ENCODE results near the gene KRT74.

The KRT74 gene
- total RNA-seq = 0 to 0.24 (median 0.04) reads per million in 4 experiments

DNA sequence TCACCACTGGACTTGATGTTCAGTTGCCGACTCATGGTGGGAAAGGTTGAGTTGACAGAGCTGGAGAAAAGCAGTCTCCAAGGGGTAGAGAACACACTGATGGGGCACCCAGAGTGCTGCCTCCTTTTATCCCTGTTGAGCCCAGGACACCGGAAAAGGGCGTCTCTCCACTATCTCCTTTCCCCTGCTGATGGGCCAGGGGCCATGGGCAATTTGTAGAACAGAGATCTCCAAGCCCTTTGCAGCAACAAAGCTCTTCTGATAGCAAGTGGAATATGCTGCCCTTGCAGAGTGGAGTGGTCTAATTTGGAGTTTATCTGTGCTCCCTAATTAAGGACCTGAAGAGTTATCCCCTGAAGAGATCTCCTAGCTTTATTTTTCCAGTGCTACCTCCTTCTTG is at the start of gene KRT74:
KRT74 (minus strand) TSS at position 101 of the 400 bp plus-strand sequence; CDS start at position 35, 66 bp downstream.
- no peak for DNase-seq

DNA sequence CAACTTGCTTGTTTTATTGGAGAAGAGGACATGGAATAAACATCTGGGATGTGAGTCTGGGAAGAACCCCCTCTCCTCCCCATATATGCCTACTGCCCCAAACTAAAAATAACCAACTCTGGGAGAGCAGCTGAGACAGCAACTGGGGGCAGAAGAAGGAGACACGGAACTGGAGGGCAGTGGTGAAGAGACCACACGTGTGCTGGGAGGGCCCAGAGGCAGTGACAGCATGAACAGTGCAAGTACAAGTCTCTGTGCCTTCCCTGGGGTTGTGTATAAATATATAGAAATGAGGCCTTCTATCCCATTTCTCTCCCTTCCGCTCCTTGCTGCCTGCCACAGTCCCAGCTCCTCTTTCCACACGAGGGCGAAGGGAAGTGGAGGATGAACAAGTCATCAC is 48.7 kb upstream of the KRT74 start:
- DNase-seq = no peak

DNA sequence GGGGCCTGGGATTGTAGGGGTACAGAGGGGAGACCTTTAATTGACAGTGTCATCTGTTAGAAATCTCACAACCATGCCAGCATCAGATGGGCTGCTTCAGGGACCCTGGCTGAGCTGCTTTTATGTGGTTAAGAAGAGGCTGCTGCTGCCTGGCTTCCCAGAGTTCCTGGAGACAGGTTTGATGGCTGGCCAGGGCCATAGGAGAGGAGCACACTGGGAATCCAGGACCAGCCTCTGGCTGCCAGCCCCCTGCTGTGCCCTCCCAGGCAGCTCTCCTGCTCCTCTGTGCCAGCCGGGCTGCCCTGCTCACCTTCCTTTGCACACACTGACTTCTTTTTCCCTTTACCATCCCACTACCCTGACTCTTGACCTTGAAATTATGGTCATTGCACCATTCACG is 45.2 kb upstream of the KRT74 start:
- no peak for DNase-seq

DNA sequence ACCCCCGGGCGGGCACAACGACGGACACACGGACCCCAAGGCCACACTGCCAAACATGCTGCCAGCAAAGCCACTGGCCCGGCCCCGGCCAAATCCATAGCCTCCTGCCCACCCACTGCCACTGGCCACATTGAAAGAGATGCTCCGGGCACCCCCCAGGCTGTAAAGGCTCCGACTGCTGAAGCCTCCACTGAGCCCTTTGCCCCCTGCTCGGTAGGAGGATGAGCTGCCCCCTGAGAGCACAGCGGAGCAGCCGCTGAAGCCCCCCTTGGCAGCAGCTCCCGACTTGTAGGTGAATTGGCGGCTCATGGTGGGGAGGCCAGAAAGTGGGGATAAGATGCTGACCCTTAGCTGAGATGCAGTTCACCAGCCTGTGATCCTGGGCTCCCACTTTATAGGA is 44.6 kb upstream of the KRT74 start, which contains the start of gene KRT73:
KRT73 (minus strand) TSS at position 344 of the 400 bp plus-strand sequence; CDS start at position 309, 35 bp downstream.
- no peak for DNase-seq

DNA sequence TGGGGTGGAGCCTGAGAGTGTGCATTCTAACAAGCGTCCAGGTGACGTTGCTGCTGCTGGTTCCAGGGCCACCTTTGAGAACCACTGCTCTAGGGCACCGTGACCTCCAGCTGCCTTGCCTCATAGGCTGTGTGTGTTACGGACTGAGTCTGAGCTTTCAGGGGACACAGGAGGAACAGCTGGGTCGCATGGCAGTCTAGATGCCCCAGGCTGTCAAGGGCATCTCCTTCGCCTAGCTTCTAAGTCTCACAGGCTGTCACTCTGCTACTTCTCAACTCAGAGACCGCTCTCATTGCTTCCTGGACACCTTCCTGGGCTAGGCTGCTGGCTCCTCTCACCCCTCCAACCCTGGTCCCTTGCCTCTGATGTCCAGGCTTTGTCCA is 43.8 kb upstream of the KRT74 start:
- DNase-seq = no peak

DNA sequence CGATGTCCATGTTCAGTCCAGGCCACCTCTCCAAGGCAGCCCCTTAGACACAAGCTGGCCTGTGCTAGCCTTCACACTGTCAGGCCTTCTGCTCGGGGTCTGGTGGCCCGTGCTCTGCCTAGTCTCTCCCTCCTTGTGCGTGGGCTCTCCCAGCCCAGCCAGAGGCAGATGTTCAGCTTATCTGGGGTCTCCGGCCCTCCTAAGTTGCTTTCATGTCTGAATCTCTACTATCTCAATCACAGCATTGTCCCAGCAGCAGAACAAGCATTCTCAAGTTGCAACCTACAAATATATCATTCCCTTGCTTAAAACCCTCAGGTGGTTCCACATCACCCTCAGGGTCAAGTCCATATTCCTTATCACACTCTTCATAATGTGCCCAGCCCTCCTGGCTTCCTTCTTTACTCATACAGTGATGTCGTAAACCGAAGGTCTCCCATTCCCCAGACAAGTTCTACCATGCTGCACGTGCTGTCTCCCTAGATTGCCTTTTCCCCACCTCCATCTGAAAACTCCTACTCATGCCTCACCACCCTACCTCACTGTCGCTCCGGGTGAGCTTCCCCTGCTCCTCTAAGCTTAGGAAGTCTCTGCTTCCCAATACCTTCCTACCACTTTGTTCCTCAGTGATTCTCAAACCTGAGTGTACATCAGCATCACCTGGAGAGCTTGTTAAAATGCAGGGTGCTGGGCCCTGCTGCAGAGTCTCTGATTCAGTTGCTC is 43.2 kb upstream of the KRT74 start:
- DNase-seq = no peak

DNA sequence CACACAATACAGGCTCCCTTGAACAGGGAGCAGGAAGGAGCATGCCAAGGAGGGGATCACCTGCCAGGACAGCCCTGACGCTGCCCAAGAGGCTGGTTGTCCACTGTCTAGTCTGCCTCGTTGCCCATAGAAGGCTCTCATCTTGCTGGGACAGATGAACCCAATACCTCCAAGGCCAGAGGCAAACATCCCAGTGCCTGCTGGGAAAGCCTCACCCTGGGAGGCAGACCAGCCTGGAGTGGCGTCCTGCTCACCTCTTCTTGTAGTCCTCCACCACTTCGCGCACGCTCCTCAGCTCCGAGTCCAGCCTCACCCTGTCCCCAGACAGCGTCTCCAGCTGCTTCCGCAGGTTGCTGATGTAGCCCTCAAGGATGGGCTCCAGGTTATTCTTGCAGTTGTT is 42.3 kb upstream of the KRT74 start:
- no peak for DNase-seq

DNA sequence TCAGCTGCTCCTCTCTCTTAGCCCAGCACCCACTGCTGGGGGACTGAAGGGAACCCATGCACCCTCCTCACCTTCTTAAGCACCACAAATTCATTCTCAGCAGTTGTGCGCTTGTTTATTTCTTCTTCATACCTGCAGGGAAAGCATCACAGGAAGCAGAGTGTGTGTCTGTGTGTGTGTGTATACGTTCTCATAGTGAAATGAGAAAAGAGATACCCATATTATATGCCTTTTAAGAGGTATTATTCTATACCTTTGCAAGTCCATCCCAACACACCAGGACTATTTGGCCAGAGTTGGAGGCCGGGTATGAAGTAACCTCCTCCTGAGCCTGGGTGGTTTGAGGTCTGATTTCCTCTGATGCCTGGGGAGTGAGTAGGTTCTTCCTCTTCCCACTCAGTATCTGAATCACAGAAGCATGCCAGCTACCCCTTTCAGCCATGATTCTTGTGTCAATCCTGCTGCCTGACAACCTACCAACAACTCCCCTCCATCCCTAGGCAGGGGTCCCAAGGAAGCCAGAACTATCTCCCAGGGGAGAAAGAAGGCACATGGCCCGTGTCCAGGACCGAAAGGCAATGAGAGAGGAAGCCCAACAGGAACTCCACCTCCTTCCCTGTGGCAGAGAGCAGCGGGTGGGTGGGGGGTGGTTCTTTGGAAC is 41.7 kb upstream of the KRT74 start:
- DNase-seq = no peak

DNA sequence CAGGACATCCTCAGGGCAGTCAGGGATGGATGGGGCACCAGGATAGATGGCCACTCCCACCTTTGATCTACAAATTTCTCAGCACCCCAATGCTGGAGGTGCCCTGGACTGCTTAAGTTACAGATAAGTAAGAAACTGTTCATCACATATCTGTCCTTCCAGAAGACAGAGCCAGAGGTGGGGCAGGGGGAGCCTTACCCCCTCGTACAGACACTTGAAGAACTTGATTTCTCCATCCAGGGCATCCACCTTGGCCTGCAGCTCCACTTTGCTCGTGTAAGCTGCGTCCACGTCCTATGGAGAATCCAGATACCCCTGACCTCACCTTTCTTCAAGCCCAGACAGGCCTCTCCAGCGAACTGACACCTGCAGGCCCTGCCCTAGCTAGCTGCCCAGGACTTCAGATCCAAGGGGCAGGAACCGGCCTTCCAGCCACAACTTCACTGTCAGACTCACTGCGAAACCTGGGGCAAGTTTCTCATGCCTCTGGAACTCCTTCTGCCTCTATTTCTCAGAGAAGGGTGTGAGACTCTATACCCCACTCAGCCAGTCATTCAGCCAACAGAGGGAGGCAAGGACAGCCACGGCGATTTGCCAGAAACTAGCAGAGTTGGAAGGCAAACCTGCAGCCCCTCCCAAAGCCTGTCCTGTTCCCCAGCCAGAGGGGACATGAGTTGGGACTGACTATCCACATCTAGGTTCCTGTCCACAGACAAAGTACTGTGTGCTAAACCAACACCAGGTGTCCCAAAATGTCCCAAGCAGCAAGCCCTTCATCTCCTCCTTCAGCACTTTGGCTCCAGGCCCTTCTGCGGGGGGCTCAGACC is 41.0 kb upstream of the KRT74 start:
- DNase-seq = no peak

DNA sequence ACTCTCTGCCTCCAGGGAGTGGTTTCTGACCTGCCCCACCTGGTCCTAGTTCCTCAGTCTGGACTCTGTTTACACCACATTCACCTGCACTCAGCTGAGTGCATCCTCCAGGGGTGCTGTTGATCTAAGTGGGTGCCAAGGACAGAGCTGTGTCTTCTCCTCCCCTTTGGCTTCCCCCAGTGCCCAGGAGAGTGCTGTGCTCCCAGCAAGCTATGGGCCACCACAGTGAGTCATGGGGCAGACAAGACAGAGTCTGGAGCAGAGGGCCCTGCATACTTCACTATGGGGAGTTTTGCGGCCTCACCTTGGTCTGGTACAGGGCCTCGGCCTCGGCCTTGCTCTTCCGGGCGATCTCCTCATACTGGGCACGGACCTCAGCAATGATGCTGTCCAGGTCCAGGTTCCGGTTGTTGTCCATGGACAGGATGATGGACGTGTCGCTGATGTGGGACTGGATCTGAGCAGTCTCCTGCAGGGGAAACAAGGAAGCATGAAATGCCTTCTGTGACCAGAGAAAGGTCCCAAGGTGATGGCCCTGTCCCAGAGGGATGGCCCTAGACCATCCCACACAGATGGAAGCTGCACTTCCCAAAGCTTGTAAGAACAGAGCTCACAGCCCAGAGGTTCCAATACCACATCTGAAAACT is 39.9 kb upstream of the KRT74 start:
- DNase-seq = no peak

DNA sequence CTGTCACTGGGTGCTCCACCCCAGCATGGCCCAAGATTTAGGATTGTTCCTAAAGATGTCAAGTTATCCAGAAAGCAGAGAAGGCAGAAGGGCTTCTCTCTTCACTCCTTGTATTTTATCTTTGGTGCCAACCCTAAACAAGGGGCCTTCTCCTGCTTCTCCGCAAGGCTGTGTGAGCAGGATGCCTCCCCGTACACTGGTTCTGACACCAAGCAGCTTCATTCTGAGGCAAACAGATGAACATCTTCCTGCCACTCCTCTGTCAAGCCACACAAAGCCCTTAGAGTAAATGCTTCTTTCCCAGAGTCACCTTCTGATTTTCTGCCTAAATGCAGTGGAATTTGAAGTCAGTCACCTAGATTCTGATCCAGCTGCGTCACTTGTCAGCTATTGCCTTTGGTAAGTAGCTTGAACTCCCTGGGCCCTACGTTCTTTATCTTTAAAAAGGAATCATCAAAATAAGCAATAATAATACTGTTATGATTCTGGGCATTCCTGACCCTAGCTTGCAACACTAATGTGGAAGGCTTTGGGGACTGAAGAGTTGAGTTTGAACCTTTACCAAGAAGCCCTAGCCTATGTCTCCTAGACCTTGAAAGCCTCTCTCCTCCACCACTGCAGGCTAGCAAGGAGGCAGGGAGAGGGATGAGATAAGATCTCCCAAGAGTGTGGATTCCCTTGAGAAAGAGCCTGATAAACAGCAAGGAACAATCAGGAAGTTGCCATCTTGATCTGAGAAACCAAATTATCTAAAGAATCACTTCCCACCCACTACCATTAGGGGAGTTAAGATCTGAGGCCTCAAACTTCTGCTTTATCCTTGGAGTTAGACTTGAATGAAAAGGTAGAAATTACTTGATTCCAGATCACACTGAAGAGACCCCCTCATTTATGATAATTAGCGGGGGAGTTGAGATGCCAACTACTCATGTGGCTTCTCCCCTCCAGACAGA is 39.1 kb upstream of the KRT74 start:
- no peak for DNase-seq

DNA sequence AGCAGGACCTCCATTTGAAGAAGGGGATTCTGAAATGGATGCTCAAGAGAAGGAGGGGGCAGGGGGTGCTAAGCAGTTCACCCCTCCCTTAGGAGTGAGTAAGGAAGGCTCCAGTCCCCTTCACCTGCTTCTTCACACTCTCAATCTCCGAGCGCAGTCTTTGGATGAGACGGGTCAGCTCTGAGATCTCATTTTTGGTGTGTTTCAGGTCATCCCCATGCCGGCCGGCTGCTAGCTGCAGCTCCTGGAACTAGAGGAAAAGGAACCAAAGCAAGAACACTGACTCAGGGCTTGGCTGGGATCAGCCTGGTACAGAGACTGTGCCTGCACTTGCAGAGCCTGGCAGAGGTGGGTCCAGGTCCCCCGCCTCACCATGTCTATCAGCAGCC is 37.4 kb upstream of the KRT74 start:
- DNase-seq = no peak

DNA sequence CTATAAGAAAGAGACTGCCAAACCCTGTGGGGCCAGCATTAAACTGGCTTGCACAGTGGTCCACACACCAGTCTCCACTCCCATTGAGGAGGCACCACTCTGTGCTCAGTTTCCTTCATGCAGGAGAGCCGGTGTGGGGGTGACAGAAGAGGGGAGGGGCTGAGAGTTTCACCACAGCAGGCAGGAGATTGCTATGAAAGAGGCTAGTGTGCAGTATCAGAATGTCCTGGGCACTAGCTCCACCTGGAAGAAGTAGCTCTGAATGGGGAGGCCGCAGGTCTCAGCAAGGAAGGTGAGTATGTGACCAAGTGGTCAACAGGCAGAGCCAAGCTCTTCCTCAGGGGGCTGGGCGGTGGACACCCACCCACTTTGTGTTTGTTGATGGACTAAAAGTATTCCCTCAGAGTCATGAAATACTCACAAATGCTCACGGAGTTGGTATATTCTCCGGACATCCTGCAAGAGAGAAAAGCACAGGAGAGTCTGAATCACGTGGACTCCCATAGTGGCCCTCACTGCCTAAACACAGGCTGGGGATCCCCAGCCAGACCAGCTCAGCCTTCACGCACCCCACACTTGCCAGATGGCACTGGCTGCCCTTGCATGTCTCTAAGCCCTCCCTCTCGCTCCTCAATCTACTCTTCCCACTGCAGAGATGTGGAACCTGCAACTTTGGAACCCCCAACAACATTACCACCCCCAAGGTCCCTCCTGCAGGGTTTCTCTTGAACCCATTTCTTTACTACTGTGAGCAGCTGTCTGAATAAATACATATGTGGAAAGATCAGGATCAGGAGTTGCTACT is 35.4 kb upstream of the KRT74 start:
- no peak for DNase-seq

DNA sequence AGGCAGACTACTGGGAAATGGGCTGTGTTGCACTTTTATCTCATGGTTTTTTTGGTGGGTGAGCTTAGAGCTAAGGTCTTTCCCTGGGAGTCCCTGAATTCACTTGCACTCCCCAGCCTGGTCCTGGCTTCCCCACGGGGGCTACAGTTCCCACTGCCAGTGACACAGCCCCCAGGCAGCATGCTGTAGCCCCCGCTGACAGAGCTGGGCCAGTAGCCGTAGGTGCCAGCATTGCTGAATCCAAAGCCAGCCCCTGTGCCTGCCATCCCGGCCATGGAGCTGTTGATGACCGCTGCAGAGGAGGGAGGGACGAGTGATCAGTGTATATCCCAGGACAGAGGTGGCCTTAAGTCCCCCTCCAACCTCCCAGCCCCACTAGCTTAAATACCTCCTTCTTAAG is 34.5 kb upstream of the KRT74 start:
- no peak for DNase-seq

DNA sequence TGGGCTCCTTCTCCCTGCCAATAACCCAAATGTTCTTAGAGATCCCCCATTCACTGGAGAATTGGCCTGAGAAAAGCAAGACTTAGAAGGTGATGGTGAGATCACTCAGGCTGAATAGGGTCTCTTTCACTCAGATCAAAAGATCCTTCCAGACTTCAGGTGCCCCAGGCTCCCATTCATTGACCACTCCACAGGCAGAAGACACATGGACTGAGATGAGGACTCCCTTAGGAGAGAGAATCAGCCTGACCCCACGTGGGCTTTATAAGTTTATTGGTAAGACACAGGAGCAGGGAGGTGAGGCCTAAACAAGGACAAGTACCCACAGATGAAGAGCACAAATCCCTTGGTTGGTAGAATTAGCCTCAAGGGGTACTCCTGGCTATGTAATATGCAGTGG is 33.7 kb upstream of the KRT74 start:
- DNase-seq = no peak

DNA sequence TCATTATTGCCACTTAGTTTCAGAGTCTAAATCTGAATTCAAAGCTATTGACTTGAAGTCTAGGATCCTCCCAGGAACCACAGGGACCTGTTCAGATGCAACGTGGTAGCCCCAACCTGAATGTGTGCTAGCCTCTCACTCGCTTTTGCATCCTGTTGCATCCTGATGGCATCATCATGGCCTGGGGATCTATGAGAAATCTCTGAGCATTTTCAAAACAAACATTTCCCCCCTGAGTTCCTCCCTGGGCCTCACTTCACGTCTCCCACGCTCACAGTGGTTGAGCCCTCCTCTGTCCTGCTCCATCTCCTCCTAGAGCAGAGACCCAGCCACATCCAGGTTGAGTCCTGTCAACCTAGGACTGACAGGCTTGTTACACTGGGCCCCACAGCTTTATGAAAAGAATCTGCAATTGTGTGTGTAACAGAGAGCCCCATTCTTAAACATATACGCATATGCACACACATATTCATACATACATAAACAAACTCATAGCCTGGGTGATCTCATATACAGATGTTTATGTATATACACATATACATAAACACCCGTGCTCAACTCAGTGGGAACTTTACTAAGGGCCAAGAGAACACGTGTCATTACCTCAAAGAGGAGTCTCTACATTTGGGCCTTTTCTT is 33.1 kb upstream of the KRT74 start:
- DNase-seq = no peak

DNA sequence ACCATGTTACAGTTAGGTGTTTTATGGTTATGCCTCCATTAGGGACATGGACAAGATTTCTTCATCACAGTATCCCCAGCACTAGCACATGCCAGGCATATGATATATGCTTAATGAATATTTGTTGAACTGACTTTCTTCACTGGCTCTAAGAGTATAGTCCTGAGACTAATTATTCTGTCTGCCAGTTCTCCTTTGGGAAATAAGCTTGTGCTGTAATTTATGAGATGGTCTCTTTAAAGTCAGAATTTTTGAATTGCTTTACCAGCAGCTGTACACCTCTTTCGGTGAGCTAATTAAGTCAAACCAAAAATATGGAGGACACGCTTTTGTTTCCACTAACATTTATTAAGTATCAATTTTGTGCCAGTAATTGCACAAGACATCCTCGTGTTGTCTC is 32.5 kb upstream of the KRT74 start:
- DNase-seq = no peak

DNA sequence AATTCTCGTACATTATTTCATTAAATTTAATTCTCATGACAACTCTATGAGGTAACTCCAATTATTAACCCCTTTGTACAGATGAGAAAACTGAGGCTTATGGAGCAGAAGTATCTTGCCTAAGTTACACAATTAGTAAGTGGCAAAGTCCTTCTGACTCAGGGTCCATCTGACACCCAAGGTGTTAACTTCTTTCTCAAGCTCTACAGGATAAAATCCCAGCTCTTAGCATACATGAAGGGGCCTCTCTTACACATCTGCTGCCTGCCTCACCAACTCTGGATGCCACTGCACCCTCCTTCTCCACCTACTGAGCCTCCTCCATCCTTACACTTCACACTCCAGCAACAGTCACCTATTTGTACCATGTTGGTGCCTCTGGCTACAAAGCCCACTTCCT is 31.9 kb upstream of the KRT74 start:
- DNase-seq = no peak

DNA sequence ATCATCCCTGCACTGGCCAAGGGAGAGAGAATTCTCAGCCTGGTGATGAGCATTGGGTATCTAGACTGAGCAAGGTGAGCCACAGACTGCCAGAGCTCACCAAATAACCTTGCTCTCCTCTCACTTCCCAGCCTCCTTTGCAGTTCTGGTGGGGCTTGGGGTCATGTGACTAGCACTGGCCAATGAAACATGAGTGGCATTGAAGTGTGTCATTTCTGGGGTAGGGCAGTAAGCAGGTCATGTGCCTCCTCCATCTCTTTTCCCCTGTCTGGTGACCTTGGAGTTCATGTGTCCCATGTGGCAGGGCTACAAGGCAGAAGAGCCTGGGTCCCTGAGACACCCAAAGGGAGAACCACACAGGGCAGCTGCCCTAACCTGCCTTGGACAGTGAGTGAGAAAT is 31.2 kb upstream of the KRT74 start:
- no peak for DNase-seq

DNA sequence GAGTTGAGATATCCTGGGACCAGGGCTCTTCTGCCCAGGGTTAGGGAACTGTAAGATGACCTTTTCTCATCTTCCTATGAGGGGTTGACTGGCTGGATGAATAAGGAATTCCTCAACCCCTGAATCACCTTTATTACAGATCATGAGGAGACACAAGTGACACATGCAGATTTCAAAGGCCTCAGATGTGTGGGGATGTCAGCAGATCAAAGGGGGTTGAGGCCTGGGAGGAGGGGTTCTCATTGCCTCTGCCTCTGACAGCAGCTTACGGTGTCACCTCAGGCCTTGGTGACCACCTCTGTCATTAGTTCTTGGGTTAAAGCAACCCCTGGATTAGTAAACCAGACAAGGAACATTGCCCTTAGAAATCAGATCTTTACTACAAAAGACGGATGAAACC is 29.7 kb upstream of the KRT74 start:
- DNase-seq = peak; percentile 18

DNA sequence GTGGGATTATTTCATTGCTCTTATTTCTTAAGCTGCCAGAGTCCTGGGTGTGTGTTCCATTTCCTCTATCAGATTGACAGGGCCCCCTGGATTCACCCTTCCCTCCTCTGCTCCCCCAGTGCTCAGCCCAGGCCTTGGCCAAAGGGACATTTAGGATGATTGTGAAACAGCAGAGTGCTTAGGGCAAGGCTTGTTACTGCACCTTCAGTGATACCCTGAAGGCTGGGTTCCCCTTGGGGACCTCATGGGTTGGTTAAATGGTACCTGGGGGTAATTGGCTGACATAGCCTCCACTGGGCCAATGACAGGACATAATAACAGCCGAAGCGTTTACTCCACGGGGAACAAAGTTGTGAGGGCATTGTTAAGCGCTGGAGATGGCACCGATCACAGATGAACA is 28.9 kb upstream of the KRT74 start:
- DNase-seq = no peak

All from effector CD8-positive, alpha-beta T cell (primary cell).